ENCODE measurements around the gene RING1.

- no peak for TF ChIP-seq POLR2A (IDR thresholded peaks at IDR 0.05)
- no peak for TF ChIP-seq CTCF (IDR thresholded peaks at IDR 0.05)
Observed at GRCh38 chr6:33167374-33168283, 40.7 kb upstream of the RING1 start.

Data from uterus (tissue), 2 donors.